Measurements from ENCODE around the gene IGFN1. TPM values are rescaled to one million over a fixed set of nuclear protein-coding genes. Genes with fewer than 3 reads are reported as not detected.

Gene IGFN1
- total RNA-seq, 1 experiment from 2014 or later = 4.3 TPM

GRCh38 chr1:201213106-201213770 lies 22.6 kb downstream of the IGFN1 start:
- Histone ChIP-seq H3K4me2 (no peak overlapping the region), H4K20me1 (ENCODE audit: insufficient read depth) (no peaks in the 10 kb centered on the region), H3K9me2 (ENCODE audit: insufficient read depth) (no peaks in the 10 kb centered on the region), H3K9me3 (ENCODE audit: insufficient read depth, low read depth) (no peaks in the 10 kb centered on the region), H3F3A (ENCODE audit: insufficient read depth, low read depth) (no peaks in the 10 kb centered on the region), H3K27ac (no peak overlapping the region), H3K36me3 (ENCODE audit: low read depth) (no peaks in the 10 kb centered on the region), H3K79me2 (ENCODE audit: low read depth) (no peaks in the 10 kb centered on the region), H3K4me3 (no peak overlapping the region), H3K27me3 (ENCODE audit: insufficient read depth, low read depth) (no peaks in the 10 kb centered on the region), H3K4me1 (replicated peaks; ENCODE audit: insufficient read depth) (no peaks in the 10 kb centered on the region), H2AFZ (no peak overlapping the region)
- ChIA-PET CTCF (no interaction called here), POLR2A (ENCODE audit: unreplicated experiment) (no interaction called here)
- intact Hi-C loops (cut with micrococcal nuclease; ENCODE audit: unreplicated experiment) = no loop called here
- DNase-seq = no peak
- TF ChIP-seq CTCF (conservative IDR thresholded peaks at IDR 0.05) = no peak
- TF ChIP-seq EZH2 (IDR thresholded peaks at IDR 0.05; ENCODE audit: low read depth) = no peak
- BruUV-seq (replicated peaks) = no TSS peak

GRCh38 chr1:201213926-201214325 lies 23.3 kb downstream of the IGFN1 start:
- Histone ChIP-seq H3F3A (ENCODE audit: insufficient read depth, low read depth) (no peaks in the 10 kb centered on the region), H4K20me1 (ENCODE audit: insufficient read depth) (no peaks in the 10 kb centered on the region), H3K27ac (no peak overlapping the region), H3K36me3 (ENCODE audit: low read depth) (no peaks in the 10 kb centered on the region), H3K9me2 (ENCODE audit: insufficient read depth) (no peaks in the 10 kb centered on the region), H3K4me1 (replicated peaks; ENCODE audit: insufficient read depth) (no peaks in the 10 kb centered on the region), H3K27me3 (ENCODE audit: insufficient read depth, low read depth) (no peaks in the 10 kb centered on the region), H3K4me2 (no peak overlapping the region), H3K9me3 (ENCODE audit: insufficient read depth, low read depth) (no peaks in the 10 kb centered on the region), H3K79me2 (ENCODE audit: low read depth) (no peaks in the 10 kb centered on the region), H2AFZ (no peak overlapping the region), H3K4me3 (no peak overlapping the region)
- TF ChIP-seq EZH2 (IDR thresholded peaks at IDR 0.05; ENCODE audit: low read depth) (no peak), CTCF (conservative IDR thresholded peaks at IDR 0.05) (no peak)
- intact Hi-C loops (cut with micrococcal nuclease; ENCODE audit: unreplicated experiment) = no loop called here
- POLR2A ChIA-PET (ENCODE audit: unreplicated experiment) = no interaction called here
- no TSS peak for BruUV-seq (replicated peaks)
- no peak for DNase-seq
- CTCF ChIA-PET = no interaction called here

GRCh38 chr1:201214461-201214860 lies 23.8 kb downstream of the IGFN1 start:
- Histone ChIP-seq H4K20me1 (ENCODE audit: insufficient read depth) (no peaks in the 10 kb centered on the region), H3K4me3 (no peak overlapping the region), H2AFZ (no peak overlapping the region), H3K27ac (no peak overlapping the region), H3F3A (ENCODE audit: insufficient read depth, low read depth) (no peaks in the 10 kb centered on the region), H3K27me3 (ENCODE audit: insufficient read depth, low read depth) (no peaks in the 10 kb centered on the region), H3K9me3 (ENCODE audit: insufficient read depth, low read depth) (no peaks in the 10 kb centered on the region), H3K4me2 (no peak overlapping the region), H3K9me2 (ENCODE audit: insufficient read depth) (no peaks in the 10 kb centered on the region), H3K36me3 (ENCODE audit: low read depth) (no peaks in the 10 kb centered on the region), H3K4me1 (replicated peaks; ENCODE audit: insufficient read depth) (no peaks in the 10 kb centered on the region), H3K79me2 (ENCODE audit: low read depth) (no peaks in the 10 kb centered on the region)
- no peak for TF ChIP-seq CTCF (conservative IDR thresholded peaks at IDR 0.05)
- no peak for TF ChIP-seq EZH2 (IDR thresholded peaks at IDR 0.05; ENCODE audit: low read depth)
- POLR2A ChIA-PET (ENCODE audit: unreplicated experiment) = no interaction called here
- CTCF ChIA-PET = no interaction called here
- BruUV-seq (replicated peaks) = no TSS peak
- no peak for DNase-seq
- intact Hi-C loops (cut with micrococcal nuclease; ENCODE audit: unreplicated experiment) = no loop called here
